ENCODE results near the gene FCRL4.

DNA sequence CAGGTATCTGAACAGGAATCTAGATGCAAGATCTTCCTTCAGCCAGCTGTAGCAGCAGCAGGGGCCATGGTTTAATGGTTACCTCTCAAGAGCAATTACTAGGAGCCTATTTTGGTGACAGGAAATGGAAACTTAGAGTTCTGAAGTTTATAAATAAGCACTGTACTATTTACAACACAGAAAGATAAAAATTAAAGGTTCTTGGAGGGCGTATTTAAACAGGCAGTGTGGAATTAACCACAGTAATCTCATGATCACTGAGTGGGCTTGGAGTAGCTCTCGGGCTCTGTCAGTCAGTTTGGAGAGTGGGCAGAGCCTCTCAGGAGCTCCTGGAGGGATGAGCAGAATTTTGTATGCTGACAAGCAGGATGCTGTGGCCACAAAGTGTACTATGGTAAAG is 35.4 kb downstream of the FCRL4 start:
- TF ChIP-seq, protein P1, sequence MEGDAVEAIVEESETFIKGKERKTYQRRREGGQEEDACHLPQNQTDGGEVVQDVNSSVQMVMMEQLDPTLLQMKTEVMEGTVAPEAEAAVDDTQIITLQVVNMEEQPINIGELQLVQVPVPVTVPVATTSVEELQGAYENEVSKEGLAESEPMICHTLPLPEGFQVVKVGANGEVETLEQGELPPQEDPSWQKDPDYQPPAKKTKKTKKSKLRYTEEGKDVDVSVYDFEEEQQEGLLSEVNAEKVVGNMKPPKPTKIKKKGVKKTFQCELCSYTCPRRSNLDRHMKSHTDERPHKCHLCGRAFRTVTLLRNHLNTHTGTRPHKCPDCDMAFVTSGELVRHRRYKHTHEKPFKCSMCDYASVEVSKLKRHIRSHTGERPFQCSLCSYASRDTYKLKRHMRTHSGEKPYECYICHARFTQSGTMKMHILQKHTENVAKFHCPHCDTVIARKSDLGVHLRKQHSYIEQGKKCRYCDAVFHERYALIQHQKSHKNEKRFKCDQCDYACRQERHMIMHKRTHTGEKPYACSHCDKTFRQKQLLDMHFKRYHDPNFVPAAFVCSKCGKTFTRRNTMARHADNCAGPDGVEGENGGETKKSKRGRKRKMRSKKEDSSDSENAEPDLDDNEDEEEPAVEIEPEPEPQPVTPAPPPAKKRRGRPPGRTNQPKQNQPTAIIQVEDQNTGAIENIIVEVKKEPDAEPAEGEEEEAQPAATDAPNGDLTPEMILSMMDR (IDR thresholded peaks at IDR 0.05), result no peak
- no peak for TF ChIP-seq POLR2A (IDR thresholded peaks at IDR 0.05)
